ENCODE measurements around the gene SLC25A48. TPM values are rescaled to one million over a fixed set of nuclear protein-coding genes. Genes with fewer than 3 reads are reported as not detected.

The SLC25A48 gene
- total RNA-seq, 2 experiments from 2014 or later: not detected

Other genes starting within 250 kb of the SLC25A48 start
- gene IL9, start 61.2 kb downstream of the SLC25A48 start, total RNA-seq: not detected
- not detected for gene LECT2, start 120.3 kb downstream of the SLC25A48 start, total RNA-seq
- gene TGFBI, start 194.3 kb downstream of the SLC25A48 start, total RNA-seq: not detected

Data from activated CD4-positive, alpha-beta memory T cell treated with anti-CD3 and anti-CD28 coated beads, Interleukin-2, amount 10 ng/mL, durations not matched to agents 7 days and 5 days (primary cell).